ENCODE data around the gene WNT8B. TPM values are rescaled to one million over a fixed set of nuclear protein-coding genes. Genes with fewer than 3 reads are reported as not detected.

The WNT8B gene
- total RNA-seq, 1 experiment from 2014 or later: 0.29 TPM

DNA sequence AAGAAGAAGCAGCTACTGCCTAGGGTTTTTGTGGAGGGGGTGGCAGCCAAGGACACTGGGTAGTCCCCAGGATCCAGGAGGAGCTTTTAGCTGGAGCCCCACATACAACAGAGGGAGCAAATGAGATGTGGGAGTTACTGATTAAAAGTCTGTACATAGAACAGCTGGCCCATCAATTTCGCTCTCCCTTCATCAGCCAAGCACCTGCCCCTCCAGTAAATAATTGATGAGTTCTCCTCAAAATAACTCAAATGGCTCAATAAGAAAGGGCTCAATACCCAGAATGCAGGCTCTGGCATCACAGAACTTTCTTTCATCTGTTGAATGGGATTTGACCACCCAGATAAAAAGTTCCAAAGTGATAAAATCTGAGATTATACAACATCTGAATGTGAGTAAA is 15.1 kb upstream of the WNT8B start:
- ATAC-seq (no peak), DNase-seq (no peak)
- Histone ChIP-seq H3K27me3 (ENCODE audit: low read length) (no peaks in the 10 kb centered on the region), H3K4me1 (ENCODE audit: insufficient read depth, low read length) (no peaks in the 10 kb centered on the region), H3K79me2 (ENCODE audit: low read length) (no peaks in the 10 kb centered on the region), H3K4me3 (ENCODE audit: low read length) (no peak overlapping the region), H3K27ac (ENCODE audit: low read length) (no peak overlapping the region), H2AFZ (ENCODE audit: low read length) (no peak overlapping the region), H3K9me3 (ENCODE audit: low read length) (no peaks in the 10 kb centered on the region), H3K9me2 (replicated peaks; ENCODE audit: low read length) (no peaks in the 10 kb centered on the region), H3K36me3 (ENCODE audit: low read depth, low read length) (no peaks in the 10 kb centered on the region), H3F3A (ENCODE audit: low read length, unreplicated experiment) (no peaks in the 10 kb centered on the region), H3K4me2 (ENCODE audit: low read length) (no peak overlapping the region), H3K9ac (ENCODE audit: low read length) (no peak overlapping the region), H4K20me1 (ENCODE audit: low read length) (no peaks in the 10 kb centered on the region)
- BruUV-seq (replicated peaks): no TSS peak
- ChIA-PET POLR2A (ENCODE audit: unreplicated experiment) (no interaction called here), CTCF (no interaction called here)
- intact Hi-C loops (cut with micrococcal nuclease): no loop called here
- TF ChIP-seq EZH2phosphoT487 (IDR thresholded peaks at IDR 0.05; ENCODE audit: borderline replicate concordance, low read length) (no peak), EZH2 (IDR thresholded peaks at IDR 0.05; ENCODE audit: low read length, unreplicated experiment) (no peak)
- TF ChIP-seq, protein P1, sequence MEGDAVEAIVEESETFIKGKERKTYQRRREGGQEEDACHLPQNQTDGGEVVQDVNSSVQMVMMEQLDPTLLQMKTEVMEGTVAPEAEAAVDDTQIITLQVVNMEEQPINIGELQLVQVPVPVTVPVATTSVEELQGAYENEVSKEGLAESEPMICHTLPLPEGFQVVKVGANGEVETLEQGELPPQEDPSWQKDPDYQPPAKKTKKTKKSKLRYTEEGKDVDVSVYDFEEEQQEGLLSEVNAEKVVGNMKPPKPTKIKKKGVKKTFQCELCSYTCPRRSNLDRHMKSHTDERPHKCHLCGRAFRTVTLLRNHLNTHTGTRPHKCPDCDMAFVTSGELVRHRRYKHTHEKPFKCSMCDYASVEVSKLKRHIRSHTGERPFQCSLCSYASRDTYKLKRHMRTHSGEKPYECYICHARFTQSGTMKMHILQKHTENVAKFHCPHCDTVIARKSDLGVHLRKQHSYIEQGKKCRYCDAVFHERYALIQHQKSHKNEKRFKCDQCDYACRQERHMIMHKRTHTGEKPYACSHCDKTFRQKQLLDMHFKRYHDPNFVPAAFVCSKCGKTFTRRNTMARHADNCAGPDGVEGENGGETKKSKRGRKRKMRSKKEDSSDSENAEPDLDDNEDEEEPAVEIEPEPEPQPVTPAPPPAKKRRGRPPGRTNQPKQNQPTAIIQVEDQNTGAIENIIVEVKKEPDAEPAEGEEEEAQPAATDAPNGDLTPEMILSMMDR (conservative IDR thresholded peaks at IDR 0.05; ENCODE audit: low read depth, low read length): no peak

DNA sequence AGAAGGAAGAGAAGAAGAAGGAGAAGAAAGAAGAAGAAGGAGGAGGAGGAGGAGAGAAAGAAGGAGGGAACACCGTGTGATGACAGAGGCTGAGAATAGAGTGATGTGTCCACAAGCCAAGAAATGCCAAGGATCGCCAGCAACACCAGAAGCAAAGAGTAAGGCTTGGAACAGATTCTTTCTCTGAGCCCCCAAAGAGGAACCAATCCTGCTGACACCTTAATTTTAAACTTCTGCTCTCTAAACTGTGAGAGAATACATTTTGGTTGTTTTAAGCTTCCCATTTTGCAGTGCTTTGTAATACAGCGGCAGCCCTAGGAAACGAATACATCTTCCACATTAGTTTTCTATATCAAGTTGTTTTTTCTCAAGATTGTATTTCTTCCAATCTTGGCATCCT is 13.9 kb upstream of the WNT8B start:
- Histone ChIP-seq H3K4me1 (ENCODE audit: insufficient read depth, low read length) (no peaks in the 10 kb centered on the region), H3K4me3 (ENCODE audit: low read length) (no peak overlapping the region), H3K9me2 (replicated peaks; ENCODE audit: low read length) (no peaks in the 10 kb centered on the region), H2AFZ (ENCODE audit: low read length) (no peak overlapping the region), H3K4me2 (ENCODE audit: low read length) (no peak overlapping the region), H3K27ac (ENCODE audit: low read length) (no peak overlapping the region), H3F3A (ENCODE audit: low read length, unreplicated experiment) (no peaks in the 10 kb centered on the region), H3K27me3 (ENCODE audit: low read length) (no peaks in the 10 kb centered on the region), H3K36me3 (ENCODE audit: low read depth, low read length) (no peaks in the 10 kb centered on the region), H4K20me1 (ENCODE audit: low read length) (no peaks in the 10 kb centered on the region), H3K9me3 (ENCODE audit: low read length) (no peaks in the 10 kb centered on the region), H3K79me2 (ENCODE audit: low read length) (no peaks in the 10 kb centered on the region), H3K9ac (ENCODE audit: low read length) (no peak overlapping the region)
- intact Hi-C loops (cut with micrococcal nuclease): no loop called here
- ATAC-seq (no peak), DNase-seq (no peak)
- CTCF ChIA-PET: no interaction called here
- no TSS peak for BruUV-seq (replicated peaks)
- TF ChIP-seq EZH2phosphoT487 (IDR thresholded peaks at IDR 0.05; ENCODE audit: borderline replicate concordance, low read length) (no peak), EZH2 (IDR thresholded peaks at IDR 0.05; ENCODE audit: low read length, unreplicated experiment) (no peak)
- TF ChIP-seq, protein P1 (conservative IDR thresholded peaks at IDR 0.05; ENCODE audit: low read depth, low read length): no peak
- POLR2A ChIA-PET (ENCODE audit: unreplicated experiment): no interaction called here

DNA sequence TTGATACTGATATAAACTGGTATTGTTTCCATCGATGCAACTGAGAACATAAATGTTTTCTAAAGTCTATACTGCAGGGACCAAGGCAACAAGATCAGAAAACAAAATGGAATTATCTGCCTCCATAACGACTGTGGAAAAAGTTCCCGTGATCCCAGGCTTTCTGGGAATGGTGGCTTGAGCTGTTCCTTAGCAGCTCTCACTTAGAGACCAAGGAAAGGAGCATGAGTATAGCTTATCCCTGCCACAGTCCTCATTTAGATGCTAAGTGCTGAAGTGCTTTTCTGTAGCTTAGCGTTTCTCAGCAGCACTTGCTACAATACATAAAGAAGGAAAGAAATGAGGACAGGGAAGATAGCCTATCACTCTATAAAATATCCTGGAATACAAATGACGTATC is 5.5 kb downstream of the WNT8B start:
- ChIA-PET POLR2A (ENCODE audit: unreplicated experiment) (no interaction called here), CTCF (interaction anchor here (1.0 kb wide), 1 partner anchor 14 kb away, joined by 3 read pairs; no protein-coding TSS in a partner anchor)
- Histone ChIP-seq H3K9ac (ENCODE audit: low read length) (no peak overlapping the region), H3K4me2 (ENCODE audit: low read length) (no peak overlapping the region), H2AFZ (ENCODE audit: low read length) (no peak overlapping the region), H4K20me1 (ENCODE audit: low read length) (no peaks in the 10 kb centered on the region), H3K9me2 (replicated peaks; ENCODE audit: low read length) (no peaks in the 10 kb centered on the region), H3K4me3 (ENCODE audit: low read length) (no peak overlapping the region), H3K79me2 (ENCODE audit: low read length) (no peaks in the 10 kb centered on the region), H3K27me3 (ENCODE audit: low read length) (peaks cover 48% of the 10 kb centered on the region), H3K4me1 (ENCODE audit: insufficient read depth, low read length) (no peaks in the 10 kb centered on the region), H3K9me3 (ENCODE audit: low read length) (no peaks in the 10 kb centered on the region), H3K27ac (ENCODE audit: low read length) (no peak overlapping the region), H3K36me3 (ENCODE audit: low read depth, low read length) (no peaks in the 10 kb centered on the region), H3F3A (ENCODE audit: low read length, unreplicated experiment) (no peaks in the 10 kb centered on the region)
- DNase-seq: no peak
- BruUV-seq (replicated peaks): no TSS peak
- TF ChIP-seq EZH2phosphoT487 (IDR thresholded peaks at IDR 0.05; ENCODE audit: borderline replicate concordance, low read length): no peak
- TF ChIP-seq, protein P1 (conservative IDR thresholded peaks at IDR 0.05; ENCODE audit: low read depth, low read length): no peak
- no peak for TF ChIP-seq EZH2 (IDR thresholded peaks at IDR 0.05; ENCODE audit: low read length, unreplicated experiment)
- ATAC-seq: no peak
- intact Hi-C loops (cut with micrococcal nuclease): no loop called here

All from PC-3 (cell line).